ENCODE results near the gene LFNG.
"Not testable (repeated sequence)": the region's sequence is repeated elsewhere in the genome, so short reads cannot be mapped to it uniquely, and the experiment has no call there.

LFNG gene

GRCh38 chr7:2545746-2546425 is 26.3 kb downstream of the LFNG start:
- no peak for DNase-seq

- no peak for DNase-seq
Observed at GRCh38 chr7:2546776-2547586, 27.4 kb downstream of the LFNG start.

GRCh38 chr7:2551418-2551817 is 31.8 kb downstream of the LFNG start:
- DNase-seq, result no peak

GRCh38 chr7:2553108-2553507 is 33.5 kb downstream of the LFNG start:
- no peak for DNase-seq

GRCh38 chr7:2553831-2554581 is 34.4 kb downstream of the LFNG start:
- no peak for DNase-seq

- DNase-seq, result no peak
Observed at GRCh38 chr7:2554661-2555111, 35.1 kb downstream of the LFNG start.

- DNase-seq, result peak; percentile 92
Observed at GRCh38 chr7:2555121-2556052, 35.8 kb downstream of the LFNG start, which contains the start of gene BRAT1. Gene BRAT1, minus strand, starts transcription at chr7:2555524. Its CDS starts 1,093 bp downstream, at chr7:2554431.

- peak; percentile 87 for DNase-seq
Observed at GRCh38 chr7:2558629-2559282, 39.2 kb downstream of the LFNG start, which contains the start of gene IQCE. Gene IQCE, plus strand, starts transcription at chr7:2558979. Its CDS starts 203 bp downstream, at chr7:2559182.

- DNase-seq, result no peak
Observed at GRCh38 chr7:2559283-2559950, 39.8 kb downstream of the LFNG start.

GRCh38 chr7:2563955-2564354 is 44.4 kb downstream of the LFNG start:
- not testable (repeated sequence) for DNase-seq

- DNase-seq, result no peak
Observed at GRCh38 chr7:2564970-2565540, 45.5 kb downstream of the LFNG start.

GRCh38 chr7:2566348-2566889 is 46.8 kb downstream of the LFNG start:
- no peak for DNase-seq

GRCh38 chr7:2566890-2567678 is 47.5 kb downstream of the LFNG start:
- DNase-seq, result no peak

GRCh38 chr7:2567679-2568278 is 48.2 kb downstream of the LFNG start:
- DNase-seq, result peak; percentile 39

GRCh38 chr7:2568521-2569223 is 49.1 kb downstream of the LFNG start:
- no peak for DNase-seq

GRCh38 chr7:2569421-2569820 is 49.8 kb downstream of the LFNG start:
- DNase-seq, result no peak

- no peak for DNase-seq
Observed at GRCh38 chr7:2570021-2570420, 50.4 kb downstream of the LFNG start.

GRCh38 chr7:2571409-2571808 is 51.8 kb downstream of the LFNG start:
- no peak for DNase-seq
